Adipocyte (in vitro differentiated cells): ENCODE results near the gene EXOC3L4.
"Not testable (repeated sequence)": the region's sequence is repeated elsewhere in the genome, so short reads cannot be mapped to it uniquely, and the experiment has no call there.

Source experiments
- DNase-seq: peaks from one replicate; pipeline ENCODE4 v3.0.0-alpha.2; 2015; ENCODE audit warnings: low read depth
- H3K27me3 ChIP-seq: replicated peaks from 2 replicates; pipeline ENCODE4 v1.7.0; 2013; ENCODE audit warnings: mild to moderate bottlenecking, low read length, moderate library complexity; ENCODE audit not compliant: control insufficient read depth, insufficient read depth
- H3K36me3 ChIP-seq: 2 replicates; pipeline ENCODE4 v1.7.0; 2013; ENCODE audit warnings: low read length, mild to moderate bottlenecking, moderate library complexity; ENCODE audit not compliant: control insufficient read depth, insufficient read depth, severe bottlenecking
- H3K4me1 ChIP-seq: 2 replicates; pipeline ENCODE4 v1.7.0; 2013; ENCODE audit warnings: mild to moderate bottlenecking, low read length, moderate library complexity; ENCODE audit not compliant: control insufficient read depth, insufficient read depth
- H3K4me3 ChIP-seq: 2 replicates; pipeline ENCODE4 v1.7.0; 2013; ENCODE audit warnings: mild to moderate bottlenecking, low read length, moderate library complexity
- H3K9ac ChIP-seq: 2 replicates; pipeline ENCODE4 v1.7.0; 2013; ENCODE audit warnings: mild to moderate bottlenecking, low read length, moderate library complexity
- H3K9me3 ChIP-seq: 2 replicates; pipeline ENCODE4 v1.7.0; 2013; ENCODE audit warnings: mild to moderate bottlenecking, low read length, moderate library complexity; ENCODE audit not compliant: control insufficient read depth

Gene EXOC3L4

DNA sequence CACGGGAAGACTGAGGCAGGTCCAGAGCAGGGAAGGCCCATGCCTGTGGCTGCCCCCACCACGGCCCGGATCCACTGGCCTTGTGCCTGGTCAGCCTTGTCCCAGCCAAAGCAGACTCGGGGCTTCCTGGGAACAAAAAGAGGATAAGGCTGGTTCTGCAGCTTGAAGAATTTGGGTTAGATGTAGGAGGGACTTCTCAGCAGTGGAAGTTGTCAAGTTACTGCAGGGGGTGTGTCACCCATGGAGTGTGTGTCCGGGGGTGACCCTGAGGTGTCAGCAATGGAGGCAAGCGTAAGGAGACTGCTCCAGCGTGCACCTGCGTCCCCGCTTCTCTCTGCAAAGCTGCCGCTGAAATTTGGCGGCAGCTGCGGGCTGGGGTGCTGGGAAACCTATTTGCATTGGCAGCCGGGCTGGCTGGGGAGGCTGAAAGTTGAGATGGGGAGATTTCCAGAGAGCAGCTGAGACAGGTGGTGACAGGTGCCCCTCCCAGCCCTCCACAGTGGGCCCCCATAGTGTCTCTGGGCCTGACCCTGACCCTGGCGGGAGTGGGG lies 16.2 kb downstream of the EXOC3L4 start:
- Histone ChIP-seq H3K4me3 (peak overlapping the region; percentile 54), H3K9me3 (no peaks in the 10 kb centered on the region)
- no peak for DNase-seq

GRCh38 chr14:103111232-103111868 lies 16.8 kb downstream of the EXOC3L4 start:
- peaks cover 35% of the 10 kb centered on the region for H3K4me1 ChIP-seq
- DNase-seq = no peak
- H3K36me3 ChIP-seq = no peaks in the 10 kb centered on the region
- H3K9me3 ChIP-seq = no peaks in the 10 kb centered on the region
- H3K9ac ChIP-seq = no peak overlapping the region
- no peaks in the 10 kb centered on the region for H3K27me3 ChIP-seq
- no peak overlapping the region for H3K4me3 ChIP-seq

More for the DNA sequence above, 16.2 kb downstream of the EXOC3L4 start:
- Histone ChIP-seq H3K27me3 (no peaks in the 10 kb centered on the region), H3K4me1 (peaks cover 35% of the 10 kb centered on the region), H3K9ac (peak overlapping the region; percentile 62), H3K36me3 (no peaks in the 10 kb centered on the region)

GRCh38 chr14:103112400-103113243 lies 18.1 kb downstream of the EXOC3L4 start:
- H3K27me3 ChIP-seq = no peaks in the 10 kb centered on the region
- H3K4me1 ChIP-seq = peaks cover 35% of the 10 kb centered on the region
- no peak overlapping the region for H3K9ac ChIP-seq
- no peaks in the 10 kb centered on the region for H3K9me3 ChIP-seq
- no peak for DNase-seq
- H3K4me3 ChIP-seq = no peak overlapping the region
- no peaks in the 10 kb centered on the region for H3K36me3 ChIP-seq

GRCh38 chr14:103113303-103113702 lies 18.8 kb downstream of the EXOC3L4 start:
- H3K27me3 ChIP-seq = no peaks in the 10 kb centered on the region
- no peak for DNase-seq
- H3K4me1 ChIP-seq = peaks cover 38% of the 10 kb centered on the region
- no peak overlapping the region for H3K4me3 ChIP-seq
- H3K36me3 ChIP-seq = no peaks in the 10 kb centered on the region
- no peaks in the 10 kb centered on the region for H3K9me3 ChIP-seq
- H3K9ac ChIP-seq = no peak overlapping the region

- no peak overlapping the region for H3K4me3 ChIP-seq
- no peaks in the 10 kb centered on the region for H3K9me3 ChIP-seq
- DNase-seq = no peak
- no peaks in the 10 kb centered on the region for H3K36me3 ChIP-seq
- H3K9ac ChIP-seq = no peak overlapping the region
- peaks cover 39% of the 10 kb centered on the region for H3K4me1 ChIP-seq
- no peaks in the 10 kb centered on the region for H3K27me3 ChIP-seq
Measured at GRCh38 chr14:103113774-103114173, 19.2 kb downstream of the EXOC3L4 start.

DNA sequence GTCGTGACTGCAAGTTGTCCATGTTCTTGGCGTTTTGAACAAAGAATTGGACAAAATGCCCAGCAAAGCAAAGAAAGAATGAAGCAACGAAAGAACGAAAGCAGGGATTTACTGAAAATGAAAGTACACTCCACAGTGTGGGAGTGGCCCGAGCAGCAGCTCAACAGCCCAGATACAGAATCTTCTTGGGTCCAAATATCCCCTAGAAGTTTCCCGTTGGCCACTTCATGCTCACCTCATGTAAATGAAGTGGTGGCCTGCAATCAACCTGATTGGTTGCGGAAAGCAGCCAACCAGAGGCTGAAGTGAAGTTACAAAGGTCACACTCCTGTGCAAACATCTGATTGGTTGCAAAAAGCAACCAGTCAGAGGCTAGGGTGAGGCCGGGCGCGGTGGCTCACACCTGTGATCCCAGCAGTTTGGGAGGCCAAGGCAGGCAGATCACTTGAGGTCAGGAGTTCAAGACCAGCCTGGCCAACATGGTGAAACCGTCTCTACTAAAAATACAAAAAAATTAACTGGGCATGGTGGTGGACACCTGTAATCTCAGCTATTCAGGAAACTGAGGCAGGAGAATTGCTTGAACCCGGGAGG lies 20.7 kb downstream of the EXOC3L4 start:
- not testable (repeated sequence) for H3K27me3 ChIP-seq, H3K36me3 ChIP-seq, H3K9me3 ChIP-seq, DNase-seq
- peak overlapping the region; percentile 66 for H3K9ac ChIP-seq
- peaks cover 32% of the 10 kb centered on the region for H3K4me1 ChIP-seq
- H3K4me3 ChIP-seq = peak overlapping the region; percentile 63

- H3K9ac ChIP-seq = no peak overlapping the region
- no peaks in the 10 kb centered on the region for H3K36me3 ChIP-seq
- no peak overlapping the region for H3K4me3 ChIP-seq
- peaks cover 32% of the 10 kb centered on the region for H3K4me1 ChIP-seq
- DNase-seq = no peak
- no peaks in the 10 kb centered on the region for H3K9me3 ChIP-seq
- H3K27me3 ChIP-seq = no peaks in the 10 kb centered on the region
Measured at GRCh38 chr14:103115845-103116572, 21.5 kb downstream of the EXOC3L4 start.

DNA sequence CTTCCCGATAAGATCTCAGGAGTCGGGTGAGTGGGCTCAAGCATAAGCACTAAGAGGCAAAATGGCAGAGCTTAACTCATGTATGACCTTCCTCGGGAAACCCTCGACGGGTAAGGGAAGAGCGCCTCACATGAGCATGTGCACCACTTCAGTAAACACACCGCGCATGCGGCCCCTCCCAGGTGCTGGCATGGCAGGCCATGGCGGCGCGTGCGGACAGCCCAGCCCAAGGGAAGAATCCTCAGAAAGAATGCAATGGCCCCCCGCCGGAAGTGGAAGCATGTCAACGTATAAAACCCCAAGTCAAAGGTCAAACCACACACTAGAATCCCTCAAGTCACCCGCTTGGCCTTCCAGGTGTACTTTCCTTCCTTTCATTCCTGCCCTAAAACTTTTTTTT lies 22.1 kb downstream of the EXOC3L4 start:
- H3K36me3 ChIP-seq = no peaks in the 10 kb centered on the region
- no peak overlapping the region for H3K9ac ChIP-seq
- DNase-seq = no peak
- H3K4me1 ChIP-seq = peaks cover 34% of the 10 kb centered on the region
- no peaks in the 10 kb centered on the region for H3K27me3 ChIP-seq
- H3K9me3 ChIP-seq = no peaks in the 10 kb centered on the region
- no peak overlapping the region for H3K4me3 ChIP-seq

DNA sequence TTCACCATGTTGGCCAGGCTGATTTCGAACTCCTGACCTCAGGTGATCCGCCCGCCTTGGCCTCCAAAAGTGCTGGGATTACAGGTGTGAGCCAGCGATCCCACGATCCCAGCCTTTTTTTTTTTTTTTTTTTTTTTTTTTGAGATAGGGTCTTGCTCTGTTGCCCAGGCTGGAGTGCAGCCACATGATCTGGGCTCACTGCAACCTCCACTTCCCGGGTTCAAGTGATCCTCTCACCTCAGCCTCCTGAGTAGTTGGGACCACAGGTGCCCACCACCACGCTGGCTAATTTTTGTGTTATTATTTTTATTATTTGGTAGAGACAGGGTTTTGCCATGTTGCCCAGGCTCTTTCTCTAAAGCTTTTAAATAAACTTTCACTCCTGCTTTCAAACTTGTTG lies 23.0 kb downstream of the EXOC3L4 start:
- not testable (repeated sequence) for H3K36me3 ChIP-seq, H3K9ac ChIP-seq, H3K9me3 ChIP-seq, DNase-seq, H3K27me3 ChIP-seq, H3K4me3 ChIP-seq
- peaks cover 41% of the 10 kb centered on the region for H3K4me1 ChIP-seq

GRCh38 chr14:103118018-103118662 lies 23.6 kb downstream of the EXOC3L4 start:
- Histone ChIP-seq H3K9ac (peak overlapping the region; percentile 48), H3K9me3 (no peaks in the 10 kb centered on the region), H3K4me1 (peaks cover 46% of the 10 kb centered on the region), H3K4me3 (no peak overlapping the region), H3K36me3 (no peaks in the 10 kb centered on the region), H3K27me3 (no peaks in the 10 kb centered on the region)
- DNase-seq = no peak
